A673 (cell line): ENCODE data around the gene SSBP2. TPM values are rescaled to one million over a fixed set of nuclear protein-coding genes. Genes with fewer than 3 reads are reported as not detected.

Experiments used
- BruUV-seq: library from RNA; stranded (reverse); fragments of 400-500 nt; replicated peaks from 2 replicates; lab custom pipeline; 2021; lab: Mats Ljungman, UMichigan
- CTCF ChIA-PET: fragments of 300-600 bp; sonication (Branson Sonifier 250); formaldehyde crosslinking; loops from one replicate; lab custom pipeline; 2022; ENCODE audit warnings: antibody characterized with exemption; lab: Charles Lee
- POLR2A ChIA-PET: fragments of 300-600 bp; sonication (Branson Sonifier 250); formaldehyde crosslinking; loops from one replicate; lab custom pipeline; 2022; ENCODE audit warnings: antibody characterized with exemption; ENCODE audit not compliant: low non-redundant PET; lab: Charles Lee
- DNase-seq: peaks from one replicate; pipeline ENCODE4 v3.0.0-alpha.2; 2015; ENCODE audit warnings: low spot score
- H3K27ac ChIP-seq: fragments of 200-600 bp; sonication (generic); 2 replicates; pipeline ENCODE4 v1.5.1; 2016; ENCODE audit warnings: mixed run types, low read depth, mild to moderate bottlenecking, mixed read lengths, antibody characterized with exemption, low read length; ENCODE audit not compliant: poor library complexity, severe bottlenecking
- H3K27me3 ChIP-seq: fragments of 200-600 bp; sonication (generic); replicated peaks from 2 replicates; pipeline ENCODE4 v1.6.1; 2017; ENCODE audit warnings: mixed run types, low read depth, mild to moderate bottlenecking, mixed read lengths, antibody characterized with exemption, low read length; ENCODE audit not compliant: insufficient read depth, poor library complexity
- H3K36me3 ChIP-seq: fragments of 200-600 bp; sonication (generic); 2 replicates; pipeline ENCODE4 v1.6.1; 2016; ENCODE audit warnings: mixed run types, mild to moderate bottlenecking, mixed read lengths, antibody characterized with exemption, low read length; ENCODE audit not compliant: insufficient read depth, poor library complexity, severe bottlenecking
- H3K4me1 ChIP-seq: fragments of 200-600 bp; sonication (generic); 2 replicates; pipeline ENCODE4 v1.6.1; 2017; ENCODE audit warnings: mixed run types, mild to moderate bottlenecking, mixed read lengths, antibody characterized with exemption, low read length; ENCODE audit not compliant: insufficient read depth, poor library complexity, severe bottlenecking
- H3K4me3 ChIP-seq: fragments of 200-600 bp; sonication (generic); 2 replicates; pipeline ENCODE4 v1.5.1; 2016; ENCODE audit warnings: low read depth, mixed run types, mild to moderate bottlenecking, mixed read lengths, low read length; ENCODE audit not compliant: poor library complexity, severe bottlenecking
- H3K9me3 ChIP-seq: fragments of 200-600 bp; sonication (generic); 2 replicates; pipeline ENCODE4 v1.6.1; 2016; ENCODE audit warnings: mixed run types, low read depth, mild to moderate bottlenecking, mixed read lengths, antibody characterized with exemption, low read length; ENCODE audit not compliant: poor library complexity, severe bottlenecking
- EZH2 ChIP-seq: fragments of 200-600 bp; sonication (generic); IDR thresholded peaks from 2 replicates; pipeline ENCODE4 v1.6.1; 2017; ENCODE audit warnings: borderline replicate concordance, low read depth, mild to moderate bottlenecking, mixed read lengths, antibody characterized with exemption, low read length; ENCODE audit not compliant: poor library complexity, severe bottlenecking
- intact Hi-C: fragments of 100-400 bp; cut with micrococcal nuclease; formaldehyde crosslinking; loops from one replicate; pipeline ENCODE4 v1.10.0; 2022; ENCODE audit not compliant: unreplicated experiment
- total RNA-seq: library from RNA; stranded (reverse); gene quantifications from 2 replicates; pipeline ENCODE4 v1.2.3, GENCODE V29; 2021
- TF ChIP-seq, protein P1 (sequence below): fragments of 300-800, 200-600 bp; sonication (generic); conservative IDR thresholded peaks from 2 replicates; pipeline ENCODE4 v1.5.1; 2017; ENCODE audit warnings: low read depth, mild to moderate bottlenecking, antibody characterized with exemption, low read length, moderate library complexity, mixed read lengths

The SSBP2 gene
- total RNA-seq, 1 experiment from 2014 or later: 42.8 TPM

DNA sequence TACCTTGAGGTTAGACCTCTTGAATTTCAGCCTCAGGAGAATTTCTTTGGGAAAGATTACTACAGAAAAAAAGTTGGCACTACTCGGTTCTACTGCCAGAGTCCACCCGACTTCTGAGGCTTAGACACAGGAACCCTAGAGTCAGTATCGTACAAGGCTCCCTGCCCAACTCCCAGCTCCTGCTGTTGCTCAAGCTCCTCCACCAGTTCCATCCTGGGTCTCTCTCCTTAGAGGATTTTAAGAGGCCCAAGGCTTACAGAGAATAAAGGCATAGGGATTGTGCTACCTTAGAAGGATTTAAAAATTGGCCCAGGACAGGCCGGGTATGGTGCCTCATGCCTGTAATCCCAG lies 29.0 kb upstream of the SSBP2 start:
- POLR2A ChIA-PET: no interaction called here
- Histone ChIP-seq H3K4me1 (peaks cover 22% of the 10 kb centered on the region), H3K36me3 (no peaks in the 10 kb centered on the region), H3K27ac (no peak overlapping the region), H3K9me3 (no peaks in the 10 kb centered on the region), H3K4me3 (no peak overlapping the region), H3K27me3 (no peaks in the 10 kb centered on the region)
- TF ChIP-seq, protein P1, sequence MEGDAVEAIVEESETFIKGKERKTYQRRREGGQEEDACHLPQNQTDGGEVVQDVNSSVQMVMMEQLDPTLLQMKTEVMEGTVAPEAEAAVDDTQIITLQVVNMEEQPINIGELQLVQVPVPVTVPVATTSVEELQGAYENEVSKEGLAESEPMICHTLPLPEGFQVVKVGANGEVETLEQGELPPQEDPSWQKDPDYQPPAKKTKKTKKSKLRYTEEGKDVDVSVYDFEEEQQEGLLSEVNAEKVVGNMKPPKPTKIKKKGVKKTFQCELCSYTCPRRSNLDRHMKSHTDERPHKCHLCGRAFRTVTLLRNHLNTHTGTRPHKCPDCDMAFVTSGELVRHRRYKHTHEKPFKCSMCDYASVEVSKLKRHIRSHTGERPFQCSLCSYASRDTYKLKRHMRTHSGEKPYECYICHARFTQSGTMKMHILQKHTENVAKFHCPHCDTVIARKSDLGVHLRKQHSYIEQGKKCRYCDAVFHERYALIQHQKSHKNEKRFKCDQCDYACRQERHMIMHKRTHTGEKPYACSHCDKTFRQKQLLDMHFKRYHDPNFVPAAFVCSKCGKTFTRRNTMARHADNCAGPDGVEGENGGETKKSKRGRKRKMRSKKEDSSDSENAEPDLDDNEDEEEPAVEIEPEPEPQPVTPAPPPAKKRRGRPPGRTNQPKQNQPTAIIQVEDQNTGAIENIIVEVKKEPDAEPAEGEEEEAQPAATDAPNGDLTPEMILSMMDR: no peak
- TF ChIP-seq EZH2: no peak
- intact Hi-C loops: no loop called here
- no TSS peak for BruUV-seq
- CTCF ChIA-PET: no interaction called here
- no peak for DNase-seq

GRCh38 chr5:81779125-81779915 lies 28.4 kb upstream of the SSBP2 start:
- CTCF ChIA-PET: no interaction called here
- no TSS peak for BruUV-seq
- H3K27me3 ChIP-seq: no peaks in the 10 kb centered on the region
- no peaks in the 10 kb centered on the region for H3K9me3 ChIP-seq
- H3K4me1 ChIP-seq: peaks cover 27% of the 10 kb centered on the region
- peak overlapping the region; percentile 29 for H3K27ac ChIP-seq
- intact Hi-C loops: no loop called here
- H3K36me3 ChIP-seq: no peaks in the 10 kb centered on the region
- POLR2A ChIA-PET: interaction anchor here (0.6 kb wide), 1 partner anchor 23 kb away, joined by 3 read pairs; no protein-coding TSS in a partner anchor
- no peak for DNase-seq
- peak overlapping the region; percentile 2 for H3K4me3 ChIP-seq
- no peak for TF ChIP-seq EZH2
- TF ChIP-seq, protein P1: no peak

GRCh38 chr5:81778642-81779041 lies 27.7 kb upstream of the SSBP2 start:
- no TSS peak for BruUV-seq
- TF ChIP-seq, protein P1: no peak
- TF ChIP-seq EZH2: no peak
- Histone ChIP-seq H3K27ac (peak overlapping the region; percentile 29), H3K27me3 (no peaks in the 10 kb centered on the region), H3K4me1 (peaks cover 29% of the 10 kb centered on the region), H3K9me3 (no peaks in the 10 kb centered on the region), H3K4me3 (peak overlapping the region; percentile 2), H3K36me3 (no peaks in the 10 kb centered on the region)
- peak; percentile 48 for DNase-seq
- POLR2A ChIA-PET: interaction anchor here (0.6 kb wide), 1 partner anchor 23 kb away, joined by 3 read pairs; no protein-coding TSS in a partner anchor
- intact Hi-C loops: no loop called here
- CTCF ChIA-PET: no interaction called here
